BLaER1 treated with 17β-estradiol and CSF1 and Interleukin-3, amounts not matched to agents 10 nM and 100 nM (cell line): ENCODE measurements around the gene UPK3BL2.
"Not testable (repeated sequence)": the region's sequence is repeated elsewhere in the genome, so short reads cannot be mapped to it uniquely, and the experiment has no call there.

ENCODE experiments used
- H3K27ac ChIP-seq, 11 experiments: shearing (Covaris generic); formaldehyde crosslinking; 2 replicates each; pipeline ENCODE4 v1.8.1; 2022
- H3K27me3 ChIP-seq, 11 experiments: shearing (Covaris generic); formaldehyde crosslinking; 2 replicates each; pipeline ENCODE4 v1.8.1; 2022
- H3K36me3 ChIP-seq, 11 experiments: shearing (Covaris generic); formaldehyde crosslinking; 2 replicates each; pipeline ENCODE4 v1.8.1; 2022
- H3K4me1 ChIP-seq, 10 experiments: shearing (Covaris generic); formaldehyde crosslinking; 2 replicates each; pipeline ENCODE4 v1.8.1; 2022
- H3K4me2 ChIP-seq, 11 experiments: shearing (Covaris generic); formaldehyde crosslinking; 2 replicates each; pipeline ENCODE4 v1.8.1; 2022
- H3K4me3 ChIP-seq, 10 experiments: shearing (Covaris generic); formaldehyde crosslinking; 2 replicates each; pipeline ENCODE4 v1.8.1; 2022
- H3K9ac ChIP-seq, 11 experiments: shearing (Covaris generic); formaldehyde crosslinking; 2 replicates each; pipeline ENCODE4 v1.8.1; 2022
- H3K9me3 ChIP-seq, 11 experiments: shearing (Covaris generic); formaldehyde crosslinking; replicated peaks in 1 of 11; 2 replicates each; pipeline ENCODE4 v1.8.1; 2022
- H4K20me1 ChIP-seq, 11 experiments: shearing (Covaris generic); formaldehyde crosslinking; 2 replicates each; pipeline ENCODE4 v1.8.1; 2022

The UPK3BL2 gene

DNA sequence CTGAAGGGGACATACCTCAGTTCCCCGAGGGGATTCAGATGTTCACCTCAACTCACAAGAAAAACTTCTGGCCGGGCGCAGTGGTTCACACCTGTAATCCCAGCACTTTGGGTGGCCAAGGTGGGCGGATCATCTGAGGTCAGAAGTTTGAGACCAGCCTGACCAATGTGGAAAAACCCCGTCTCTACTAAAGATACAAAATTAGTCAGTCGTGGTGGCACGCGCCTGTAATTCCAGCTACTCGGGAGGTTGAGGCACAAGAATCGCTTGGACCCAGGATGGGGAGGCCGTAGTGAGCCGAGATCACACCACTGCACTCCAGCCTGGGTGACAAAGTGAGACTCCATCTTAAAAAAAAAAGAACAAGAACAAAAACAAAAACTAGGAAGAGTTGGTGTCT lies 1.8 kb upstream of the UPK3BL2 start:
- not testable (repeated sequence) for H3K9me3 ChIP-seq, H4K20me1 ChIP-seq, H3K27me3 ChIP-seq, H3K9ac ChIP-seq, H3K4me2 ChIP-seq, H3K4me3 ChIP-seq, H3K36me3 ChIP-seq, H3K4me1 ChIP-seq, H3K27ac ChIP-seq

DNA sequence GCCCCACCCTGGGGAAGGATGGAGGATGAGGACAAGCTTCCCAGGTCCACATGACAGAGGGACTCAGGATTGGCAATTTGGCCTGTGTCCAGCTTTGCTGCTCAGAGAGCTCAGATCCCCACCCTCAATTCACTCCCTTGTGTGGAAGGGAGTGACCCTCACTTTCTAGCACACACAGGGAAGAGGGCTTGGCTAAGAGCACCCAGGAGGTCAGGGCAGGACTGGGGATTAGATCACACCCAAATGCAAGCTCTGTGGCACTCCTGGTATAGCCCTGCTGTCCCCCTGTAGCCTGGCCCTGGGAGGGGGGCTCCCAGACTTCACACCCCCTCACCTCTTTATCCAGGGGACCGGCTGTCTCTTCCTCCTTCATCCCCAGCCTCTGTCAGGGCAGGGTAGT lies 876 bp upstream of the UPK3BL2 start:
- H4K20me1 ChIP-seq, H3K27me3 ChIP-seq, H3K9me3 ChIP-seq, H3K36me3 ChIP-seq, H3K27ac ChIP-seq, H3K4me1 ChIP-seq, H3K4me3 ChIP-seq, H3K4me2 ChIP-seq, H3K9ac ChIP-seq: not testable (repeated sequence)

DNA sequence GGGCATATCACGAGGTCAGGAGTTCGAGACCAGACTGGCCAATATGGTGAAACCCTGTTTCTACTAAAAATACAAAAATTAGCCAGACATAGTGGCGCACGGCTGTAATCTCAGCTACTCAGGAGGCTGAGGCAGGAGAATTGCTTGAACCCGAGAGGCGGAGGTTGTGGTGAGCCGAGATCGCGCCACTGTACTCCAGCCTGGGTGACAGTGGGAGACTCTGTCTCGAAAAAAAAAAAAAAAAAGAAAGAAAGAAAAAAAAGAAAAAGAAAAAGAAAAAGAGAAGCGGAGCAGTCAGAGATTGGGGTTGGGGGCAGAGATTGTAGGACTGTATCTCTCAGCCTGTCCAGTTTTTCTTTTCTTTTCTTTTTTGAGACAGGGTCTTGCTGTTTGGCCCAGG lies 725 bp downstream of the UPK3BL2 start:
- H3K4me1 ChIP-seq, H4K20me1 ChIP-seq, H3K27ac ChIP-seq, H3K9ac ChIP-seq, H3K36me3 ChIP-seq, H3K4me2 ChIP-seq, H3K27me3 ChIP-seq, H3K4me3 ChIP-seq, H3K9me3 ChIP-seq: not testable (repeated sequence)

DNA sequence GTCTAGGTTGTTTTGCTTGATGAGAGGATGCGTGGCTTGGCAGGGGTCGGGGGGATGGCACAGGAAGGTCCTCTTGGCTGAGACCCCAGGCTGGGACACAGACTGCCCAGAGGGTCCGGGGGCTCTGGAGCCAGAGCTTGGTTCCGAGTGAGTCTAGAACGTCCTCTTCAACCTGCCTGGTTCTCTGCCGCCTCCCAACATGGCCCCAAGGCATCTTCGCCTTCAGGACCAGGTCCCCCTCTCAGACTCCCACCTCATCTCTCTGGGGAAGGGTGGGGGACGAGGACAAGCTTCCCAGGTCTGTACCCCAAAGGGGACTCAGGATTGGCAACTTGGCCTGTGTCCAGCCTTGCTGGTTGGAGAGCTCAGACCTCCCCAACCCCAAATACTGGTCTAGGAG lies 1.4 kb downstream of the UPK3BL2 start:
- H4K20me1 ChIP-seq, H3K4me3 ChIP-seq, H3K36me3 ChIP-seq, H3K27ac ChIP-seq, H3K9me3 ChIP-seq, H3K4me2 ChIP-seq, H3K27me3 ChIP-seq, H3K9ac ChIP-seq, H3K4me1 ChIP-seq: not testable (repeated sequence)

DNA sequence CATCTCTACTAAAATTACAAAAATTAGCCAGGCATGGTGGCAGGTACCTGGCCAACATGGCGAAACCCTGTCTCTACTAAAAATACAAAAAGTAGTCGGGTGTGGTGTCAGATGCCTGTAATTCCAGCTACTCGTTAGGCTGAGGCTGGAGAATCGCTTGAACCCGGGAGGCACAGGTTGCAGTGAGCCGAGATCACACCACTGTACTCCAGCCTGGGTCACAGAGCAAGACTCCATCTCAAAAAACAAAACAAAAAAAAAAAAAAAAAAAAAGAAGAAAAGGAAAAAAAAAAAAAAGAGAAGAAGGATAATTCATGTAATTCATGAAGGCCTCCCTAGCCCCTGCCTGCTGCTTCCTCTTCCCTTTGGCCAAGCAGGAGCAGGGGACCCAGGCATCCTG lies 2.9 kb downstream of the UPK3BL2 start:
- not testable (repeated sequence) for H4K20me1 ChIP-seq, H3K9me3 ChIP-seq, H3K4me1 ChIP-seq, H3K27me3 ChIP-seq, H3K4me3 ChIP-seq, H3K27ac ChIP-seq, H3K36me3 ChIP-seq, H3K4me2 ChIP-seq, H3K9ac ChIP-seq

DNA sequence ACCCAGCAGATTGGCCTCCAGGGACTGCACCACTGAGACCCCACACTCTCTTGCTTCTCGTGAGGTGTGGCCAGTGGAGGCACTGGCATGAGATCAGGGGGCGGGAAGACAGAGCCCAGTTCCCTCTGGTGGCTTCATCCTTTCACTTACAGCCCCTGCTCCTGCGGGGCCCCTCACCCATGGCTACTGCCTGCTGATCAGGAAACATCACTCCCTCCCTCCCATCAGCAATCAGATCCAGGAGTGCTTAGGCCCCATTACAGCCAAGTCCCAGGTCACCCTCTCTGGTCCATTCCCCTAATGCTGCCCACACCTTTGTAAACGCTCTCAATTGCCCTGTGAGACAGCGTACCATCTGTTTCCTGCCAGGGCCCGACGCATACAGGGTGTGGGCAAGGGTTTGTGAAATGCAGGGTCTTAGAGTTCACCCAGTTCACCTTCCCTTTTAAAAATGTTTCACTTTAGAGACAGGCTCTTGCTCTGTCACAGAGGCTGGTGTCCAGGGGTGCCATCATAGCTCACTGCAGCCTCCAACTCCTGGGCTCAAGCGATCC lies 8.4 kb downstream of the UPK3BL2 start:
- Histone ChIP-seq H3K9ac (peak overlapping the region in 6 of 11 experiments; percentile 48 to 62 (median 53); a peak in 6 of 22 replicates), H3K4me2 (peak overlapping the region in 10 of 11 experiments; percentile 46 to 70 (median 60); a peak in 16 of 22 replicates), H3K27ac (peak overlapping the region in 8 of 11 experiments; percentile 42 to 74 (median 58); a peak in 13 of 22 replicates)
- H3K4me3 ChIP-seq, H4K20me1 ChIP-seq, H3K36me3 ChIP-seq, H3K4me1 ChIP-seq, H3K27me3 ChIP-seq, H3K9me3 ChIP-seq: not testable (repeated sequence)

DNA sequence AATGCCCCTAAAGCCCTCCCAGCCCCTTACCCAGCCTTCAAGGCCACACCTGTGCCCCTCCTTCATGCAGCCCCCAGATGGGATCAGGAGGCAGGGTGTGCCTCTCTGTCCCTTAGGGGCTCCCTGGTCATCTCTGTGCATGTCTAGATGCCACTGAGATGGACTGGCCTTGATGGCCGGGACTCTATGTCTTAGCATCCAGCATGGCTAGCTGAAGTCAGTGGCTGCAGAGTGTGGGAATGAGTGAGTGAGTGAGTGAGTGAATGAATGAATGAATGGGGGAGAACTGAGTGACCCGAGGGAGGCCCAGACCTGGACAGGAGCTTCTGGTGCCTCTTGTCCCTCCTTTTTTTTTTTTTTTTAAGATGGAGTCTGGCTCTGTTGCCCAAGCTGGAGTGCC lies 11.4 kb downstream of the UPK3BL2 start:
- not testable (repeated sequence) for H3K9ac ChIP-seq, H3K9me3 ChIP-seq, H3K4me1 ChIP-seq, H3K4me2 ChIP-seq, H3K27ac ChIP-seq, H4K20me1 ChIP-seq, H3K36me3 ChIP-seq, H3K4me3 ChIP-seq, H3K27me3 ChIP-seq

DNA sequence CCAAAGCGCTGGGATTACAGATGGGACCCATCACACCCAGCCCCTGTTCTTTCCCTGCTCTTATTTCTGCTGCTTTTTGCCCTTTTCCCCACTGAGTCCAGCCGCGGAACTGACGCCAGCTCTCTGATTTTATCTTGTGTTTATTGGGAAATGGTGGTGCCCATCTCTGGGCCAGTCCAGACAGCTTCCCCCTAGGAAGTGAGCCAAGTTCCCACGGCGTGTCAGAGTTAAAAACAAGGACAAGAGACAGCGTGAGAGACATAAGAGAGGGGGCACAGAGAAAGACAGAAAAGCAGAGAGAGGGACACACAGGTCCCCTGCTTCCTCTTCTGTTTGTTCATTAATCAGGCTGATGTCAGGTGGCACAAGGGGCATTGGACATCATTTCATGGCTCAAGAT lies 11.9 kb downstream of the UPK3BL2 start:
- H3K9ac ChIP-seq, H3K4me3 ChIP-seq, H3K27ac ChIP-seq, H3K9me3 ChIP-seq, H3K36me3 ChIP-seq, H3K27me3 ChIP-seq, H3K4me2 ChIP-seq, H3K4me1 ChIP-seq, H4K20me1 ChIP-seq: not testable (repeated sequence)

DNA sequence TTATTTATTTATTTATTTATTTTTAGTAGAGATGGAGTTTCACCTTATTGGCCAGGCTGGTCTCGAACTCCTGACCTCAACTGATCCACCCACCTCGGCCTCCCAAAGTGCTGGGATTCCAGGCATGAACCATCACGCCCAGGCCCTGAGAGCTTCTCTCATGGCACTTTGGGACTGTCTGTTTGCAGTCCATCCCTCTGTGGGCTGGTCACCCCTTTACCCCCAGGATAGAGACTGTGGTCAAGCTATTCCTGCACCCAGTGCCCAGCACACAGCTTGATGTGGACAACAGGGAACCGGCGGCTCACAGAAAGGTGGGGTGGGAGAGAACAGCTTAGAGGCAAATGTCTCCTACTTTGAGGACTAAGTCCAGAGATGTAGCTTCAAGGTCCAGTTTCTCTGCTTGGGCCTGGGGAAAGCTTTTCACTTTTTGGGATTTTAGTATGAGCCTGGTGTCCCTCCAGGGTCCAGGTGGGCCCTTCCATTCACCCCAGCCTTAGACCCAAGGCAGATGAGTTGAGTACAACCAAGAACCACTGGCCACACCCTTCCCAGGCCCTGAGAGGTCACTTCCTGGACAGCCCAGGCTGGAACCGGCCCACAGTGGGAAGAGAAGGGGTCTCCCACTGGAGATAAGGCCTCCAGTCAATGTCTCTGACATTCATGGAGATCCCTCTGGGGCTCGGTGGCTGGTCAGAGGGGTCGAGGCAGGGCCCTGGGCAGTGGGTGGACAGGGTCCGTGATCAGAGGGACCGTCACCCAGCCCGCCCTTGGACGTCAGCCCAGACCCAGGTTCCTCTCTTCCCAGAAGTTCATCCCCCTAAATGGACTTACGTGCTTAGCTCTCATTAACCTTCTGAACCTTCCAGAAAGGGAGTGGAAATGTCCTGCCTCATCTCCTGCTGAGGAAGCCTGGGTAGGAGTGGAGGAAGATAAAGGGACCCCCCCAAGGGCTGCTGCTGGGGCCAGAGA lies 15.4 kb downstream of the UPK3BL2 start:
- H3K9ac ChIP-seq, H3K4me2 ChIP-seq, H3K4me1 ChIP-seq, H3K27ac ChIP-seq, H3K4me3 ChIP-seq, H3K36me3 ChIP-seq, H3K27me3 ChIP-seq, H4K20me1 ChIP-seq, H3K9me3 ChIP-seq: not testable (repeated sequence)

DNA sequence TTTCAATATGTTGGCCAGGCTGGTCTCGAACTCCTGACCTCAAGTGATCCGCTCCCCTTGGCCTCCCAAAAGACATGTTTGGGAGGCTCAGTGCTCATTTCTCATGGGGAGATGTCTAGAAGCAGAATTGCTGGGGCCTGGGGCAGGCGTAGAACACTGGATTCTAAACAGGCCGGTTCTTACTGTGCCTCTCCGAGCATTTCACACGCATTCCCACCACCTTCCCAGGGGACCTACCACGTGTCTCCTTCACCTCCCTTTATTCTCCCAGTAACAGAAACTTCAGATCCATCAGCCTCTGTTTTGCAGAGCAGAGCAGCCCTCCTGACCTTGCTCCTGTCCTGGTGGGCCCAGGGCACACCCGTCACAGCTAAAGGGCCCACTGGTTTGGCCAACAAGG lies 16.3 kb downstream of the UPK3BL2 start:
- not testable (repeated sequence) for H3K36me3 ChIP-seq, H3K9ac ChIP-seq, H4K20me1 ChIP-seq, H3K4me3 ChIP-seq, H3K4me1 ChIP-seq, H3K9me3 ChIP-seq, H3K4me2 ChIP-seq, H3K27ac ChIP-seq, H3K27me3 ChIP-seq

DNA sequence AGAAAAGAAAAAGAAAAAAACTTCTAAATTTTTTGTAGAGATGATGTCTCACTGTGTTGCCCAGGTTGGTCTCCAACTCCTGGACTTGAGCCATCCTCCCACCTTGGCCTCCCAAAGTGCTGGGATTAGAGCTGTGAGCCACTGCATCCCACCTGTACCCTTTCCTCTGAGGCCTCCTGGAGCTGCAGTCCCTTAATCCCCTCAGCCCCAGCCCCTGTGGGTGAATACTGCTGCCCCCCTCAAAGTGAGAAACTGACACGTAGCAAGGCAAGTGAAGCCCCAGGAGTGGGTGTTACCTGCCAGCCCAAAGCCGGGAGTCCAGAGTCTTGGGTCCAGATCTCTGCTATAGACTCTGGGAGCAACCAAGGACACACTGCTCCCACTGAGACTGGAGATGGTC lies 18.7 kb downstream of the UPK3BL2 start:
- H3K9ac ChIP-seq, H3K9me3 ChIP-seq, H3K4me1 ChIP-seq, H3K27me3 ChIP-seq, H3K27ac ChIP-seq, H4K20me1 ChIP-seq, H3K36me3 ChIP-seq, H3K4me3 ChIP-seq, H3K4me2 ChIP-seq: not testable (repeated sequence)

DNA sequence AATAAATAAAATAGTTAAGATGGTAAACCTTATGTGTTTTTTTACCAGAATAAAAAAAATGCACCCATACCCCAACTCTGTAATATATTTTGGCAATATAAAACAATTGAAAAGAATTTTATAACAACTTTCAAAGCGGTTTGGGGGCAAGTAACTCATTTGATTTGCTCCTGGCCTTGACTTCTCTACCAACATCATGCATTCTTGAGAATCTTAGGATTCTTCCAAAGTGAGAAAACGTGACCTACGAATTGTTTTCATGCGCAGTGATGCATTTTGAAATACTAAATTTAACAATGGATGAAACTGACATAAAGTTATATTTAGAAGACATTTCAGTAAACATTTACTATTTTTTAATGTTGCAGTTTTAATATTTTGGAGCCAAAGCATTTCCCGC lies 22.7 kb downstream of the UPK3BL2 start:
- H3K27ac ChIP-seq, H3K9ac ChIP-seq, H3K4me3 ChIP-seq, H3K4me1 ChIP-seq, H3K36me3 ChIP-seq, H4K20me1 ChIP-seq, H3K9me3 ChIP-seq, H3K27me3 ChIP-seq, H3K4me2 ChIP-seq: not testable (repeated sequence)

DNA sequence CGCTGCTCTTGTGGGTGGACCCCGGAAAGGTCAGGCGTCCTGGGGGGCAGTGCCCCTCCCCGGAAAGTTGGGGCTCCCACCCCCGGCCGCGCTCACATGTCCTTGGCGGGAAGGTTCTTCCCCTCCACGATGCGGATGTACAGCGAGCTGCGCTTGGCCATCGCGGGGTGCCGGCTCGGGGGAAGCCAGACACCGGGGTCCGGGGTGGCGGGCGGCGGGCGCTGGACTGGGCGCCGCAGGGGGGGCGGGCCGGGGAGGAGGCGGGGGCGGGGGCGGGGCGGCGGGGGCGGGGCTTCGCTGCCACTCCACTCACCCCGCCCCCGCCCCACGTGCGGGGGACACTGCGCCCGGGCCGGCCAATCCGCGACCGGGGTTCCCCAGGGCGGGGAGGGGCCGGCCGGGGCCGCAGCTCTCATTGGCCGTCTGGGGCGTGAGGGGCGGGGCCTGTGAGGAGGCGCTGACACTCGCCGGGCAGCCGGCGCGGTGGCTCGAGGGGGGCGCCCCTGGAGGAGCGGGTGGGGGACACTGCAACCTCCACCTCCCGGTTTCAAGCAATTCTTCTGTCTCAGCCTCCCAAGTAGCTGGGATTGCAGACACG lies 25.8 kb downstream of the UPK3BL2 start, which contains the start of gene RASA4B:
TSS of gene RASA4B (minus strand) at position 228 of the 598 bp plus-strand sequence. CDS start at position 161, 67 bp downstream.
- H3K36me3 ChIP-seq, H3K4me3 ChIP-seq, H3K4me1 ChIP-seq, H3K27me3 ChIP-seq, H4K20me1 ChIP-seq, H3K9me3 ChIP-seq, H3K9ac ChIP-seq, H3K27ac ChIP-seq, H3K4me2 ChIP-seq: not testable (repeated sequence)

DNA sequence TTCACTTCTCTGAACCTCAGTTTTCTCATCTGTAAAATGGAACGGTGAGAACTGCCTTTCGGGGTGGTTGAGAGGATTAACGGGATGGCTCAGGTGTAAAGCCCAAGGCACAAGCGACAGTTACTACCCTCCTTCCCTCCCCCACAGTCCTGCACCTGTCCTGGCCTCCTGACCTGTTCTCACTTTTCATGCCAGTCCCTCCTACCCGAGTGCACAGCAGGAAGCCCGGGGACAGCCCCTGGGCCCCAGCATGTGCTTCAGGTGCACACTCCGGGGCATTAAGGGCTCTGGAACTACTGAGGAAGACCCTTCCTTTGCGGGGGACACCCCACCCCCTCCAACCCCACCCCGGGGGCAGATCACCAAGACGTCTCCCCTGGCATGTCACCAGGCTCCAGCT lies 26.5 kb downstream of the UPK3BL2 start:
- not testable (repeated sequence) for H3K27ac ChIP-seq, H3K36me3 ChIP-seq, H3K27me3 ChIP-seq, H3K4me2 ChIP-seq, H3K4me1 ChIP-seq, H3K4me3 ChIP-seq, H3K9ac ChIP-seq, H4K20me1 ChIP-seq, H3K9me3 ChIP-seq
